K562 (cell line): ENCODE results near the gene LRFN4. TPM values are rescaled to one million over a fixed set of nuclear protein-coding genes. Genes with fewer than 3 reads are reported as not detected.

Source experiments
- ATAC-seq: fragments of 200-7000 bp; cut with Tn5 transposase; 3 replicates; pipeline ENCODE4 v1.9.1; 2020; ENCODE audit warnings: moderate library complexity
- BruUV-seq: library from RNA; stranded (reverse); fragments of 400-500 nt; replicated peaks from 2 replicates; lab custom pipeline; 2021; lab: Mats Ljungman, UMichigan
- CTCF ChIA-PET: fragments of 300-600 bp; formaldehyde crosslinking; extraction: SDS; loops from one replicate; lab custom pipeline; 2021; ENCODE audit warnings: low intra/inter-chr PET ratio; lab: Yijun Ruan, JAX
- POLR2A ChIA-PET: fragments of 300-600, 350-650 bp; sonication (Branson Sonifier 250); formaldehyde crosslinking; extraction: SDS; loops from one replicate; lab custom pipeline; 2021; ENCODE audit warnings: antibody characterized with exemption, inconsistent platforms; lab: Yijun Ruan, JAX
- DNase-seq, 4 experiments: peaks; one replicate each; pipeline versions ENCODE4 v3.0.0 to v3.0.0-alpha.2; 2011 to 2018; ENCODE audit warnings: low spot score in 3 of 4, mixed read lengths in 3 of 4; ENCODE audit errors: extremely low read depth in 1 of 4
- FAIRE-seq: peaks from 2 replicates; lab custom pipeline; 2011; peaks lifted over from hg19 to GRCh38; lab: Jason Lieb, UNC
- H2AFZ ChIP-seq: 2 replicates; pipeline ENCODE4 v1.6.0; 2011; ENCODE audit warnings: low read depth, low read length, control low read depth, inconsistent platforms
- H3K27ac ChIP-seq: fragments of 200-600 bp; 3 replicates; pipeline ENCODE4 v1.8.0; 2011; ENCODE audit warnings: low read depth, mild to moderate bottlenecking, control low read depth, inconsistent platforms, low read length, moderate library complexity, mixed read lengths; ENCODE audit errors: extremely low read depth
- H3K27me3 ChIP-seq, 2 experiments: fragments of 300-600 bp in 1 of 2; 2 replicates in 1 of 2; 3 replicates in 1 of 2; pipeline versions ENCODE4 v1.6.0 to v1.8.0; 2011; ENCODE audit warnings: inconsistent platforms in 2 of 2, low read length in 2 of 2, mild to moderate bottlenecking in 1 of 2, mixed read lengths in 1 of 2, moderate library complexity in 1 of 2; ENCODE audit not compliant: control insufficient read depth in 2 of 2, insufficient read depth in 2 of 2
- H3K36me3 ChIP-seq: fragments of 300-600 bp; 3 replicates; pipeline ENCODE4 v1.8.0; 2011; ENCODE audit warnings: mild to moderate bottlenecking, low read length, inconsistent platforms; ENCODE audit not compliant: control insufficient read depth, insufficient read depth
- H3K4me1 ChIP-seq, 2 experiments: fragments of 200-600 bp in 1 of 2; replicated peaks in 1 of 2; 2 replicates in 1 of 2; 3 replicates in 1 of 2; pipeline versions ENCODE4 v1.5.1 to v1.8.0; 2011; ENCODE audit warnings: inconsistent platforms in 2 of 2, low read length in 2 of 2, mild to moderate bottlenecking in 1 of 2, mixed read lengths in 1 of 2, moderate library complexity in 1 of 2; ENCODE audit not compliant: control insufficient read depth in 2 of 2, insufficient read depth in 2 of 2
- H3K4me2 ChIP-seq: 2 replicates; pipeline ENCODE4 v1.6.1; 2011; ENCODE audit warnings: low read length, control low read depth, inconsistent platforms, mixed read lengths; ENCODE audit not compliant: insufficient read depth
- H3K4me3 ChIP-seq: fragments of 200-600 bp; sonication (generic), shearing (Covaris generic); 2 replicates; pipeline ENCODE4 v1.5.1; 2016; ENCODE audit warnings: control low read depth, inconsistent platforms
- H3K79me2 ChIP-seq: fragments of 200-600 bp; 3 replicates; pipeline ENCODE4 v1.8.0; 2011; ENCODE audit warnings: low read length, inconsistent platforms; ENCODE audit not compliant: control insufficient read depth, insufficient read depth
- H3K9ac ChIP-seq, 2 experiments: 2 replicates each; pipeline versions ENCODE4 v1.6.0 to v1.6.1; 2011; ENCODE audit warnings: low read depth in 2 of 2, low read length in 2 of 2, control low read depth in 1 of 2, inconsistent platforms in 1 of 2, mild to moderate bottlenecking in 1 of 2, mixed read lengths in 1 of 2; ENCODE audit not compliant: insufficient read depth in 1 of 2
- H3K9me1 ChIP-seq: one replicate; pipeline ENCODE4 v1.6.0; 2011; ENCODE audit warnings: inconsistent platforms, mild to moderate bottlenecking, low read length, moderate library complexity; ENCODE audit not compliant: control insufficient read depth, insufficient read depth
- H3K9me3 ChIP-seq: replicated peaks from 2 replicates; pipeline ENCODE4 v1.5.1; 2011; ENCODE audit warnings: low read depth, low read length, inconsistent platforms; ENCODE audit not compliant: control insufficient read depth, insufficient read depth
- H4K20me1 ChIP-seq: replicated peaks from 2 replicates; pipeline ENCODE4 v1.6.1; 2011; ENCODE audit warnings: low read length, inconsistent platforms, mixed read lengths; ENCODE audit not compliant: control insufficient read depth, insufficient read depth
- C11orf30 ChIP-seq: fragments of 450-650 bp; IDR thresholded peaks from 2 replicates; pipeline ENCODE4 v1.6.1; 2016; ENCODE audit warnings: low read depth, mild to moderate bottlenecking
- CCNT2 ChIP-seq: IDR thresholded peaks from 2 replicates; pipeline ENCODE4 v1.6.1; 2011; ENCODE audit warnings: borderline replicate concordance, low read depth, mild to moderate bottlenecking, moderate library complexity, mixed read lengths, low read length; ENCODE audit not compliant: insufficient read length; ENCODE audit errors: extremely low read depth
- MCM3 ChIP-seq: fragments of 450-650 bp; IDR thresholded peaks from 2 replicates; pipeline ENCODE4 v1.6.1; 2016
- SRSF1 ChIP-seq: fragments of 200-400 bp; formaldehyde crosslinking; IDR thresholded peaks from 2 replicates; pipeline ENCODE4 v1.6.1; 2017; ENCODE audit warnings: mild to moderate bottlenecking, low read depth, low read length, moderate library complexity
- TBP ChIP-seq: optimal IDR thresholded peaks from 2 replicates; pipeline ENCODE3; 2011; ENCODE audit warnings: low read depth, low read length, improper control_type of control experiment
- ZNF197 ChIP-seq: fragments of 200-800 bp; sonication (Bioruptor generic); IDR thresholded peaks from 2 replicates; pipeline ENCODE4 v1.6.1; 2016; ENCODE audit warnings: low read depth, missing genetic modification characterization, missing compliant biosample characterization
- ZNF232 ChIP-seq: sonication (generic); formaldehyde crosslinking; IDR thresholded peaks from 2 replicates; pipeline ENCODE4 v1.8.0; 2022; ENCODE audit warnings: mild to moderate bottlenecking, missing genetic modification reagents
- ZNF583 ChIP-seq: fragments of 250-450 bp; sonication (Bioruptor Pico); IDR thresholded peaks from 2 replicates; pipeline ENCODE4 v1.4.0; 2020
- ZNF586 ChIP-seq: fragments of 450-650 bp; formaldehyde crosslinking; conservative IDR thresholded peaks from 2 replicates; pipeline ENCODE4 v1.4.0; 2020; ENCODE audit warnings: mild to moderate bottlenecking, moderate library complexity
- ZNF717 ChIP-seq: fragments of 250-450 bp; sonication (Bioruptor Pico); IDR thresholded peaks from 2 replicates; pipeline ENCODE4 v1.5.0; 2021
- ZNF785 ChIP-seq: fragments of 250-450 bp; sonication (Bioruptor Pico); IDR thresholded peaks from 2 replicates; pipeline ENCODE4 v1.4.0; 2020; ENCODE audit warnings: mild to moderate bottlenecking
- WGBS: fragments of 100-300 bp; shearing (Covaris generic); methylation state at CpG from one replicate; pipeline ENCODE4 v1.1.6; 2016; ENCODE audit warnings: low coverage, mixed read lengths; ENCODE audit not compliant: insufficient coverage; ENCODE audit errors: missing lambda C conversion rate; 5-methylcytosine and 5-hydroxymethylcytosine counted together
- in situ Hi-C: fragments of 300-500 bp; cut with MboI; formaldehyde crosslinking; loops from 4 replicates; pipeline ENCODE4 v1.15.0; 2018; ENCODE audit warnings: inconsistent platforms, mixed read lengths
- intact Hi-C: fragments of 100-400 bp; cut with micrococcal nuclease; formaldehyde crosslinking; loops from 2 replicates; pipeline ENCODE4 v1.14.2; 2022
- polyA plus RNA-seq, 8 experiments: library from polyadenylated mRNA; depleted of rRNA in 4 of 8; stranded (reverse) in 5 of 8; unstranded in 3 of 8; fragments of >200 nt; fragmentation: Nextera tagmentation in 2 of 8; fragmentation: Illumina TruSeq in 1 of 8; extraction: Ambion mirVana in 2 of 8; extraction: Trizol in 1 of 8; gene quantifications; 2 replicates each; pipeline versions ENCODE4 v1.2.1 to v1.2.3, GENCODE V29; 2011 to 2014; ENCODE audit warnings: inconsistent platforms in 1 of 8, missing spikeins in 1 of 8
- total RNA-seq, 7 experiments: library from RNA; depleted of rRNA in 6 of 7; stranded (reverse); fragments of >200 nt in 6 of 7; fragmentation: Illumina TruSeq in 2 of 7; extraction: Trizol in 2 of 7; gene quantifications; 2 replicates each; pipeline versions ENCODE4 v1.2.1 to v1.2.3, GENCODE V29; 2011 to 2021; ENCODE audit warnings: low replicate concordance in 1 of 7
- TF ChIP-seq, protein P1 (sequence below): fragments of 250-450 bp; sonication (Bioruptor Pico); IDR thresholded peaks from 2 replicates; pipeline ENCODE4 v1.5.0; 2021; ENCODE audit warnings: mild to moderate bottlenecking, moderate library complexity
- TF ChIP-seq, protein P2 (sequence below): sonication (generic); formaldehyde crosslinking; IDR thresholded peaks from 2 replicates; pipeline ENCODE4 v1.8.0; 2023; ENCODE audit warnings: missing genetic modification reagents, mild to moderate bottlenecking, borderline replicate concordance

LRFN4 gene
- total and polyA plus RNA-seq, 9 of the 15 experiments (the other 6 are each of a cell fraction or from before 2014, with no cell fraction given) = 0.10 to 60.1 (median 6.7) TPM

DNA sequence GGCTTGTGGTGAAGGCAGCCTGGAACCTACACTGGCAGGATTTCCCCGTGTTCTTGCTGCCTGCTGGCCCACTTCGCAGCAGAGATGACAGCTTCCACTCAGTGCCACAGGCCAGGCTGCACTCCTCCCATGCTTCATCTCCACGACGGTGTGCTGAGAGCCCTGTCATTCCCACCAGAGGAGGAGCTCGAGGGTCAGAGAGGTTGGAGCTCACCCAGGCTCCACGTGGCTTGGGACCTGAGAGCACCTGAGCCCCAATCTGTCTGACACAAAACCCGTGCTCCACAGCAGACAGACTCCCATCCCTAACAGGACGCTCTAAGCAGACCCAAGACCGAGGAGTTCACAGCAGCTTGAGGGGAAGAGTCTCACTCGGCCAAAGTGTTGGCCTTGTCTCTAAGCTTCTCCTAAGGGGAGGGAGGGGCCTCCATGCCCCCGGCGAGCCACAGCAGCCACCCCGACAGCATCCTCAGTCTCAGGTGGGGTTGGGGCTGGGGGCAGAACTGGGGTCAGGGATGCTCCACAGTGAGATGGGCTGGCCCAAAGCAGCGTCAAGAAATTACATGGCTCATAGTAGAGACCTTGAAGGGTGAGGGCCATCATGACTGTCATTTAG lies 10.7 kb downstream of the LRFN4 start:
- WGBS = 51% methylated on average over 12 of the region's 14 CpGs
- Histone ChIP-seq H2AFZ (peak overlapping the region; percentile 75), H3K4me1 (peaks cover 10 to 68% of the 10 kb centered on the region in 2 experiments; a peak in 4 of 5 replicates), H3K27ac (no peak overlapping the region; the same call in 2 of the 3 replicates), H3K9ac (peak overlapping the region in 1 of 2 experiments; percentile 88; a peak in 2 of 4 replicates), H3K4me3 (no peak overlapping the region), H3K9me3 (no peaks in the 10 kb centered on the region), H3K36me3 (peaks cover 23% of the 10 kb centered on the region; the same call in 2 of the 3 replicates), H3K4me2 (no peak overlapping the region), H3K9me1 (no peaks in the 10 kb centered on the region), H3K27me3 (no peaks in the 10 kb centered on the region), H4K20me1 (0 out of 2 replicates have a peak, but pooled peaks cover 3% of the 10 kb centered on the region), H3K79me2 (no peaks in the 10 kb centered on the region)
- DNase-seq (peak in 2 of 4 experiments; percentile 37 to 64), FAIRE-seq (peak; percentile 63), ATAC-seq (peak; percentile 65)
- BruUV-seq = no TSS peak
- in situ Hi-C loops (no loop called here), intact Hi-C loops (no loop called here)
- CTCF ChIA-PET = interaction anchor here (1.5 kb wide), 1 partner anchor 459 kb away, joined by 3 read pairs; no protein-coding TSS in a partner anchor
- POLR2A ChIA-PET = interaction anchor here (0.7 to 0.8 kb wide), 2 partner anchors 12 to 41 kb away, joined by 3 to 7 read pairs; no protein-coding TSS in a partner anchor
- TF ChIP-seq SRSF1 (no peak), ZNF232 (no peak), ZNF583 (CRISPR knock-in tag) (no peak), TBP (no peak), ZNF586 (CRISPR knock-in tag) (no peak), C11orf30 (no peak), ZNF717 (CRISPR knock-in tag) (no peak), ZNF197 (no peak), ZNF785 (CRISPR knock-in tag) (no peak), CCNT2 (no peak), MCM3 (no peak)
- TF ChIP-seq, protein P1, sequence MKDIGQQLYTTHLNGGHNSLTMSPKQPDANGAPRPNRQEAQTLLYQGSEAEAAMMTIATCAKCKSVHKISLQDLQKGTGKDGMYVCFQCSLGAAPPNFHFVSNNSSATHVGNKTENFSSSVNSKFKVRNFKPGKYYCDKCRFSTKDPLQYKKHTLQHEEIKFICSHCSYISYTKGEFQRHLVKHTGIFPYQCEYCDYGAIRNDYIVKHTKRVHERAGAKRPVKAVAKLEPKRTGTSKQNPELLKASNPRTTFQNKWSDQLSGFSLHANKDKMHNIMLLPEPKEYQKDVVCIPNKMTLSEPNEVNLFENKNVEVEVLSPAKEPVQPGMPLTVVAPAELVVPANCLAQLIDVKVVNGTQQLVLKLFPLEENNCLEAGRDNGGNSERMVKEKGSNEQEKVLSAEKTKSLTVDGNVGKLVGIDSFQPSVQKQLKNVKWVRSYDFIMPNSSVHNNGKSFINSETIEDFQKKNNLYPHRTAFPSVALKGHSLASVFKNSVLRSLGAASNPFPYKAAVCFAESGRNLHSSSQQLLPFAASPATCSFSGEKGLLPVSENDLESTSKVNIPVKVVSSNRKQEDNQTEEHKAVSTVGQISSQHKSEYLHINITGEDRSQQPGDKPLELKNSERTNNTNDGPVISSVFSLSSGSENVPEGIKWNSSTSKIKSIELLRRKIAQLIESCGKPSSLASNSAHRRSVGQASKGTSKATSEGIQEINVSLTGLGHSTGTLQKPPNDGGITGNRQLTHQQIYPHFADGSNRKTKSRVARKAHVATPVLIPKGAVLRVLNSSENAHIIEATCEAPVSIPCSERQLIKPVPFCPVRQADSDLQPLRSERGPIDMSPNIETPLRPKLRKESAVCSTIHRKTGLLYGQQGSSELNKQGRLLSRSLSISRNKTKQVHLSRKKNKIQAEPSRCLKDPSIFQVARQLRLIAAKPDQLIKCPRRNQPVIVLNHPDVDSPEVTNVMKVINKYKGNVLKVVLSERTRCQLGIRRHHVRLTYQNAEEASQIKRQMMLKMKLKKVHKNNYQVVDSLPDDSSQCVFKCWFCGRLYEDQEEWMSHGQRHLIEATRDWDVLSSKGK (CRISPR knock-in tag) = no peak
- TF ChIP-seq, protein P2, sequence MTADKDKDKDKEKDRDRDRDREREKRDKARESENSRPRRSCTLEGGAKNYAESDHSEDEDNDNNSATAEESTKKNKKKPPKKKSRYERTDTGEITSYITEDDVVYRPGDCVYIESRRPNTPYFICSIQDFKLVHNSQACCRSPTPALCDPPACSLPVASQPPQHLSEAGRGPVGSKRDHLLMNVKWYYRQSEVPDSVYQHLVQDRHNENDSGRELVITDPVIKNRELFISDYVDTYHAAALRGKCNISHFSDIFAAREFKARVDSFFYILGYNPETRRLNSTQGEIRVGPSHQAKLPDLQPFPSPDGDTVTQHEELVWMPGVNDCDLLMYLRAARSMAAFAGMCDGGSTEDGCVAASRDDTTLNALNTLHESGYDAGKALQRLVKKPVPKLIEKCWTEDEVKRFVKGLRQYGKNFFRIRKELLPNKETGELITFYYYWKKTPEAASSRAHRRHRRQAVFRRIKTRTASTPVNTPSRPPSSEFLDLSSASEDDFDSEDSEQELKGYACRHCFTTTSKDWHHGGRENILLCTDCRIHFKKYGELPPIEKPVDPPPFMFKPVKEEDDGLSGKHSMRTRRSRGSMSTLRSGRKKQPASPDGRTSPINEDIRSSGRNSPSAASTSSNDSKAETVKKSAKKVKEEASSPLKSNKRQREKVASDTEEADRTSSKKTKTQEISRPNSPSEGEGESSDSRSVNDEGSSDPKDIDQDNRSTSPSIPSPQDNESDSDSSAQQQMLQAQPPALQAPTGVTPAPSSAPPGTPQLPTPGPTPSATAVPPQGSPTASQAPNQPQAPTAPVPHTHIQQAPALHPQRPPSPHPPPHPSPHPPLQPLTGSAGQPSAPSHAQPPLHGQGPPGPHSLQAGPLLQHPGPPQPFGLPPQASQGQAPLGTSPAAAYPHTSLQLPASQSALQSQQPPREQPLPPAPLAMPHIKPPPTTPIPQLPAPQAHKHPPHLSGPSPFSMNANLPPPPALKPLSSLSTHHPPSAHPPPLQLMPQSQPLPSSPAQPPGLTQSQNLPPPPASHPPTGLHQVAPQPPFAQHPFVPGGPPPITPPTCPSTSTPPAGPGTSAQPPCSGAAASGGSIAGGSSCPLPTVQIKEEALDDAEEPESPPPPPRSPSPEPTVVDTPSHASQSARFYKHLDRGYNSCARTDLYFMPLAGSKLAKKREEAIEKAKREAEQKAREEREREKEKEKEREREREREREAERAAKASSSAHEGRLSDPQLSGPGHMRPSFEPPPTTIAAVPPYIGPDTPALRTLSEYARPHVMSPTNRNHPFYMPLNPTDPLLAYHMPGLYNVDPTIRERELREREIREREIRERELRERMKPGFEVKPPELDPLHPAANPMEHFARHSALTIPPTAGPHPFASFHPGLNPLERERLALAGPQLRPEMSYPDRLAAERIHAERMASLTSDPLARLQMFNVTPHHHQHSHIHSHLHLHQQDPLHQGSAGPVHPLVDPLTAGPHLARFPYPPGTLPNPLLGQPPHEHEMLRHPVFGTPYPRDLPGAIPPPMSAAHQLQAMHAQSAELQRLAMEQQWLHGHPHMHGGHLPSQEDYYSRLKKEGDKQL (CRISPR knock-in tag) = no peak
